WTC11 (cell line): ENCODE results near the gene PPP1R2. TPM values are rescaled to one million over a fixed set of nuclear protein-coding genes. Genes with fewer than 3 reads are reported as not detected.

Experiments
- ATAC-seq: fragments of 200-7000 bp; cut with Tn5 transposase; 2 replicates; pipeline ENCODE4 v1.10.0; 2021; ENCODE audit warnings: mild to moderate bottlenecking, moderate library complexity
- CTCF ChIA-PET: fragments of 300-600 bp; sonication (Branson Sonifier 250); formaldehyde crosslinking; loops from one replicate; lab custom pipeline; 2021; ENCODE audit warnings: antibody characterized with exemption; lab: Charles Lee
- POLR2A ChIA-PET: fragments of 350-600 bp; sonication (Branson Sonifier 250); formaldehyde crosslinking; loops from one replicate; lab custom pipeline; 2021; ENCODE audit warnings: antibody characterized with exemption; lab: Charles Lee
- DNase-seq: peaks from one replicate; pipeline ENCODE4 v3.0.0; 2021; ENCODE audit warnings: low spot score
- H3K27ac Mint-ChIP-seq: 2 replicates; pipeline ENCODE4 v1.8.0; 2021; ENCODE audit warnings: mixed read lengths
- H3K27me3 Mint-ChIP-seq: 2 replicates; pipeline ENCODE4 v1.8.0; 2021; ENCODE audit warnings: low read depth, mild to moderate bottlenecking, moderate library complexity, mixed read lengths
- H3K36me3 Mint-ChIP-seq: 2 replicates; pipeline ENCODE4 v1.8.0; 2021; ENCODE audit warnings: mixed read lengths
- H3K4me1 Mint-ChIP-seq: 2 replicates; pipeline ENCODE4 v1.8.0; 2022; ENCODE audit warnings: mixed read lengths
- H3K4me3 Mint-ChIP-seq: 2 replicates; pipeline ENCODE4 v1.8.0; 2021; ENCODE audit warnings: mild to moderate bottlenecking, moderate library complexity, mixed read lengths
- H3K9me3 Mint-ChIP-seq: 2 replicates; pipeline ENCODE4 v1.8.0; 2021; ENCODE audit warnings: mixed read lengths
- AR ChIP-seq: fragments of 250-450 bp; sonication (Bioruptor Pico); IDR thresholded peaks from 2 replicates; pipeline ENCODE4 v1.9.0; 2021; ENCODE audit warnings: mild to moderate bottlenecking
- CREM ChIP-seq: sonication (generic); formaldehyde crosslinking; IDR thresholded peaks from 2 replicates; pipeline ENCODE4 v1.8.1; 2022; ENCODE audit warnings: mild to moderate bottlenecking, missing genetic modification reagents, moderate library complexity
- ETV6 ChIP-seq: sonication (generic); formaldehyde crosslinking; IDR thresholded peaks from 2 replicates; pipeline ENCODE4 v1.8.1; 2022; ENCODE audit warnings: mild to moderate bottlenecking, missing genetic modification reagents
- FOXK1 ChIP-seq: sonication (generic); formaldehyde crosslinking; IDR thresholded peaks from 2 replicates; pipeline ENCODE4 v1.8.0; 2022; ENCODE audit warnings: mild to moderate bottlenecking, moderate library complexity, missing genetic modification reagents
- GRHL2 ChIP-seq: fragments of 250-450 bp; sonication (Bioruptor Pico); IDR thresholded peaks from 2 replicates; pipeline ENCODE4 v1.8.0; 2022; ENCODE audit warnings: mild to moderate bottlenecking, moderate library complexity; ENCODE audit not compliant: insufficient replicate concordance, severe bottlenecking
- MYBL2 ChIP-seq: sonication (generic); formaldehyde crosslinking; IDR thresholded peaks from 2 replicates; pipeline ENCODE4 v1.8.1; 2023; ENCODE audit warnings: mild to moderate bottlenecking, moderate library complexity, missing genetic modification reagents
- NFATC4 ChIP-seq: fragments of 250-450 bp; sonication (Bioruptor Pico); IDR thresholded peaks from 2 replicates; pipeline ENCODE4 v1.9.0; 2021; ENCODE audit warnings: mild to moderate bottlenecking
- NFE2L1 ChIP-seq: sonication (generic); formaldehyde crosslinking; IDR thresholded peaks from 2 replicates; pipeline ENCODE4 v1.8.1; 2023; ENCODE audit warnings: missing genetic modification reagents
- NFYB ChIP-seq: sonication (generic); formaldehyde crosslinking; conservative IDR thresholded peaks from 2 replicates; pipeline ENCODE4 v1.8.0; 2022; ENCODE audit warnings: low read depth, missing genetic modification reagents
- NR1H2 ChIP-seq: sonication (generic); formaldehyde crosslinking; IDR thresholded peaks from 2 replicates; pipeline ENCODE4 v1.9.0; 2021; ENCODE audit warnings: mild to moderate bottlenecking, moderate library complexity, missing genetic modification reagents
- NR3C1 ChIP-seq: sonication (generic); formaldehyde crosslinking; conservative IDR thresholded peaks from 2 replicates; pipeline ENCODE4 v1.8.1; 2023; ENCODE audit warnings: low read depth, mild to moderate bottlenecking, missing genetic modification reagents
- OVOL2 ChIP-seq: fragments of 250-450 bp; sonication (Bioruptor Pico); IDR thresholded peaks from 2 replicates; pipeline ENCODE4 v1.9.0; 2021; ENCODE audit warnings: mild to moderate bottlenecking, borderline replicate concordance
- ZNF263 ChIP-seq: sonication (generic); formaldehyde crosslinking; IDR thresholded peaks from 2 replicates; pipeline ENCODE4 v1.8.1; 2022; ENCODE audit warnings: low read depth, mild to moderate bottlenecking, moderate library complexity, missing genetic modification reagents
- total RNA-seq: library from RNA; stranded (reverse); gene quantifications from 3 replicates; pipeline ENCODE4 v1.2.3, GENCODE V29; 2021
- TF ChIP-seq, protein P1 (sequence below): sonication (generic); formaldehyde crosslinking; IDR thresholded peaks from 2 replicates; pipeline ENCODE4 v1.8.0; 2022; ENCODE audit warnings: mild to moderate bottlenecking, missing genetic modification reagents
- TF ChIP-seq, protein P2 (sequence below): fragments of 250-450 bp; sonication (Bioruptor Pico); IDR thresholded peaks from 2 replicates; pipeline ENCODE4 v1.9.0; 2021; ENCODE audit warnings: moderate library complexity, mild to moderate bottlenecking, inconsistent platforms, borderline replicate concordance

PPP1R2 gene
- total RNA-seq, 1 experiment from 2014 or later, result 28.1 TPM

GRCh38 chr3:195468391-195468776 is 74.7 kb downstream of the PPP1R2 start (continued):
- TF ChIP-seq OVOL2, result no peak
- TF ChIP-seq, protein P1, sequence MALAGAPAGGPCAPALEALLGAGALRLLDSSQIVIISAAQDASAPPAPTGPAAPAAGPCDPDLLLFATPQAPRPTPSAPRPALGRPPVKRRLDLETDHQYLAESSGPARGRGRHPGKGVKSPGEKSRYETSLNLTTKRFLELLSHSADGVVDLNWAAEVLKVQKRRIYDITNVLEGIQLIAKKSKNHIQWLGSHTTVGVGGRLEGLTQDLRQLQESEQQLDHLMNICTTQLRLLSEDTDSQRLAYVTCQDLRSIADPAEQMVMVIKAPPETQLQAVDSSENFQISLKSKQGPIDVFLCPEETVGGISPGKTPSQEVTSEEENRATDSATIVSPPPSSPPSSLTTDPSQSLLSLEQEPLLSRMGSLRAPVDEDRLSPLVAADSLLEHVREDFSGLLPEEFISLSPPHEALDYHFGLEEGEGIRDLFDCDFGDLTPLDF (CRISPR knock-in tag), result no peak

DNA sequence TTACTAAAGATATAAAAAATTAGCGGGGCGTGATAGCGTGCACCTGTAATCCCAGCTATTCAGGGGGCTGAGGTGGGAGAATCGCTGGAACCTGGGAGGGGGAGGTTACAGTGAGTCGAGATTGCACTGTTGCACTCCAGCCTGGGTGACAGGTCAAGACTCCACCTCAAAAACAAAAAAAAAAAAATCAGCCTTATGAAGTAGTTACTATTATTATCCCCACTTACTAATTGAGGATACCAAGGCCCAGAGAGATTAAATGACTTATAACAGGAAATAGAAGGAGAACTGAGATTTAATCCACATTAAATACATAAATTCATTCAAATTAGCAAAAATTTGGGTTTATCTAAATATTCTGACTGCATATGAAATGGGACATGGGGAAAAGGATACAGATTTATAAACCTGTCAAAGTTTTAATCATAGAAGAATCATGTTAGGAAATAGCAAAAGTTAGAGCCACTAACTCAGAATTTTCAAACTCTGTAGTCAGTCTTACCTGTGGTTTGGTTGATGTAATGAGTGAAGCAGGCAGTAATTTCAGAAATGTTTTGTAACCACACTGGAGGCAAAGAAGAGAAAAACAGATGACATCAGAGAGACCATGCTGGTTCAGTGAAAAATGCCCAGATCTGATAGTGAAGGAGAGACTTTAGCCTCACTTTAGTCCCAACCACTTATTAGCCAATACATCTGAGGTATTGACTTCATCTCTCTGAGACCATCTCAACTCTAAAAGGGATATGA is 75.3 kb downstream of the PPP1R2 start:
- POLR2A ChIA-PET, result no interaction called here
- H3K4me3 Mint-ChIP-seq, result no peak overlapping the region
- peaks cover 2% of the 10 kb centered on the region; the same call in 1 of the 2 replicates for H3K4me1 Mint-ChIP-seq
- TF ChIP-seq FOXK1 (CRISPR knock-in tag), result no peak
- TF ChIP-seq NFYB (CRISPR knock-in tag), result no peak
- no peak for TF ChIP-seq MYBL2
- TF ChIP-seq, protein P2, sequence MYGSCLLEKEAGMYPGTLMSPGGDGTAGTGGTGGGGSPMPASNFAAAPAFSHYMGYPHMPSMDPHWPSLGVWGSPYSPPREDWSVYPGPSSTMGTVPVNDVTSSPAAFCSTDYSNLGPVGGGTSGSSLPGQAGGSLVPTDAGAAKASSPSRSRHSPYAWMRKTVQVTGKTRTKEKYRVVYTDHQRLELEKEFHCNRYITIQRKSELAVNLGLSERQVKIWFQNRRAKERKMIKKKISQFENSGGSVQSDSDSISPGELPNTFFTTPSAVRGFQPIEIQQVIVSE (CRISPR knock-in tag), result no peak
- TF ChIP-seq NFE2L1 (CRISPR knock-in tag), result no peak
- H3K27ac Mint-ChIP-seq, result no peak overlapping the region
- no peak for DNase-seq
- H3K9me3 Mint-ChIP-seq, result peaks cover 23% of the 10 kb centered on the region
- no peaks in the 10 kb centered on the region for H3K36me3 Mint-ChIP-seq
- H3K27me3 Mint-ChIP-seq, result no peaks in the 10 kb centered on the region; the same call in 1 of the 2 replicates
- no peak for ATAC-seq
- CTCF ChIA-PET, result no interaction called here

DNA sequence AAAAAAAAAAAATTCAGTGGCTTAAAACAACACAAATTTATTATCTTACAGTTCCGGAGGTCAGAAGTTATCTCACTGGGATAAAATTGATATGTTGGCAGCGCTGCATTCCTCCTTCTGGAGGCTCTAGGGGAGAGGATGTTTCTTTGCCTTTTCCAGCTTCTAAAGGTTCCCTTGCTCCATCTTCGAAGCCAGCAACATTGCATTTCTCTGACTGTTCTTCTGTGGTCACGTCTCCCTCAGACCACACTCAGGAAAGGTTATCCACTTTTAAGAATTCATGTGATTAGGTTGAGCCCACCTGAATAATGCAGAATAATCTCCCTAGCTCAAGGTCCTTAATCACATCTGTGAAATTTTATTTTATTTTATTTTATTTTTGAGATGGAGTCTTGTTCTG is 76.9 kb downstream of the PPP1R2 start:
- no peak for ATAC-seq
- Mint-ChIP-seq H3K36me3 (no peaks in the 10 kb centered on the region), H3K9me3 (peaks cover 23% of the 10 kb centered on the region), H3K4me1 (no peaks in the 10 kb centered on the region), H3K4me3 (no peak overlapping the region), H3K27ac (no peak overlapping the region), H3K27me3 (no peaks in the 10 kb centered on the region; the same call in 1 of the 2 replicates)
- no peak for DNase-seq
- TF ChIP-seq NFE2L1 (CRISPR knock-in tag) (no peak), ETV6 (CRISPR knock-in tag) (no peak), MYBL2 (no peak), NR3C1 (no peak), NFATC4 (CRISPR knock-in tag) (no peak), GRHL2 (CRISPR knock-in tag) (no peak), AR (no peak), NR1H2 (no peak), CREM (CRISPR knock-in tag) (no peak), ZNF263 (no peak)
- ChIA-PET POLR2A (no interaction called here), CTCF (no interaction called here)

Other genes with a start within 250 kb of the PPP1R2 start
- 39.9 to 42.4 TPM (median 42.0 TPM) in 3 replicates for gene ACAP2, start 100.3 kb downstream of the PPP1R2 start, total RNA-seq
- 0.18 TPM in 1 of 3 replicates, not detected in the others for gene APOD, start 40.6 kb upstream of the PPP1R2 start, total RNA-seq
- 0.34 to 0.77 TPM (median 0.57 TPM) in 3 replicates for gene MUC20, start 177.7 kb upstream of the PPP1R2 start, total RNA-seq